Mesangial cell (primary cell): ENCODE data around the gene OR2D2. TPM values are rescaled to one million over a fixed set of nuclear protein-coding genes. Genes with fewer than 3 reads are reported as not detected.

Experiments
- total RNA-seq: library from RNA; depleted of rRNA; stranded (reverse); fragments of >200 nt; gene quantifications from 2 replicates; pipeline ENCODE4 v1.2.3, GENCODE V29; 2015

OR2D2 gene
- not detected in 2 replicates for total RNA-seq

GRCh38 chr11:6892400-6892799 is at the start of gene OR2D2:
Gene OR2D2 (minus strand): TSS chr11:6892500. CDS start chr11:6892500, 0 bp downstream.

GRCh38 chr11:6926208-6927029 is 34.1 kb upstream of the OR2D2 start, which contains the start of gene ZNF215:
Gene ZNF215 (plus strand): TSS chr11:6926426. CDS start chr11:6932273, 5,847 bp downstream.

GRCh38 chr11:6920702-6921101 is 28.4 kb upstream of the OR2D2 start, which contains the start of gene OR2D3:
Gene OR2D3 (plus strand): TSS chr11:6921002. CDS start chr11:6921002, 0 bp downstream.

GRCh38 chr11:6876325-6876724 is 16.0 kb downstream of the OR2D2 start, which contains the start of gene OR10A4:
Gene OR10A4 (plus strand): TSS chr11:6876625. CDS start chr11:6876648, 23 bp downstream.

GRCh38 chr11:6862961-6863360 is 29.3 kb downstream of the OR2D2 start, which contains the start of gene OR10A2:
Gene OR10A2 (plus strand): TSS chr11:6863057. CDS start chr11:6869755, 6,698 bp downstream.

GRCh38 chr11:6845383-6845782 is 46.9 kb downstream of the OR2D2 start, which contains the start of gene OR10A5:
Gene OR10A5 (plus strand): TSS chr11:6845683. CDS start chr11:6845683, 0 bp downstream.

Other genes with a start within 250 kb of the OR2D2 start
- 3.1 and 17.2 TPM in 2 replicates for gene DCHS1, start 236.7 kb downstream of the OR2D2 start, total RNA-seq
- gene MRPL17, start 209.2 kb downstream of the OR2D2 start, total RNA-seq = 33.7 and 54.8 TPM in 2 replicates
- under 0.01 and 0.13 TPM in 2 replicates for gene OR2AG2, start 120.5 kb downstream of the OR2D2 start, total RNA-seq
- gene OR2AG1, start 109.5 kb downstream of the OR2D2 start, total RNA-seq = not detected in 2 replicates
- not detected in 2 replicates for gene OR6A2, start 92.8 kb downstream of the OR2D2 start, total RNA-seq
- gene OR10A5, start 46.8 kb downstream of the OR2D2 start, total RNA-seq = not detected in 2 replicates
- not detected in 2 replicates for gene OR10A2, start 29.4 kb downstream of the OR2D2 start, total RNA-seq
- not detected in 2 replicates for gene OR10A4, start 15.9 kb downstream of the OR2D2 start, total RNA-seq
- not detected in 2 replicates for gene OR2D3, start 28.5 kb upstream of the OR2D2 start, total RNA-seq
- gene ZNF215, start 33.9 kb upstream of the OR2D2 start, total RNA-seq = 2.0 and 2.3 TPM in 2 replicates
- 0.65 and 1.5 TPM in 2 replicates for gene ZNF214, start 127.8 kb upstream of the OR2D2 start, total RNA-seq
- gene NLRP14, start 128.0 kb upstream of the OR2D2 start, total RNA-seq = not detected in 2 replicates
- gene RBMXL2, start 196.5 kb upstream of the OR2D2 start, total RNA-seq = not detected in 2 replicates